GM23248 (cell line): ENCODE measurements around the gene CD3D.

Experiments
- EZH2 ChIP-seq: fragments of 200-600 bp; sonication (generic); IDR thresholded peaks from 2 replicates; pipeline ENCODE4 v1.6.1; 2018; ENCODE audit warnings: antibody characterized with exemption, mild to moderate bottlenecking; ENCODE audit not compliant: insufficient read depth, poor library complexity, severe bottlenecking
- EZH2phosphoT487 ChIP-seq: fragments of 200-600 bp; sonication (generic); IDR thresholded peaks from 2 replicates; pipeline ENCODE4 v1.6.1; 2018; ENCODE audit warnings: antibody characterized with exemption, moderate library complexity, mild to moderate bottlenecking, low read depth; ENCODE audit not compliant: insufficient read depth

GRCh38 chr11:118379497-118379896 is 37.0 kb upstream of the CD3D start:
- no peak for TF ChIP-seq EZH2
- no peak for TF ChIP-seq EZH2phosphoT487
